Dermis blood vessel endothelial cell (primary cell): ENCODE data around the gene KANTR. TPM values are rescaled to one million over a fixed set of nuclear protein-coding genes. Genes with fewer than 3 reads are reported as not detected.

Source experiments
- DNase-seq: peaks from one replicate; pipeline ENCODE4 v3.0.0; 2010
- total RNA-seq: library from RNA; depleted of rRNA; stranded (reverse); fragments of >200 nt; gene quantifications from 2 replicates; pipeline ENCODE4 v1.2.3, GENCODE V29; 2014

KANTR gene
- 7.6 and 8.5 TPM in 2 replicates for total RNA-seq

- DNase-seq, result peak; percentile 94
These were observed at the start of gene KANTR for GRCh38 chrX:53093748-53094581. KANTR (plus strand) TSS chrX:53094142; CDS start chrX:53124273, 30,131 bp downstream.

DNA sequence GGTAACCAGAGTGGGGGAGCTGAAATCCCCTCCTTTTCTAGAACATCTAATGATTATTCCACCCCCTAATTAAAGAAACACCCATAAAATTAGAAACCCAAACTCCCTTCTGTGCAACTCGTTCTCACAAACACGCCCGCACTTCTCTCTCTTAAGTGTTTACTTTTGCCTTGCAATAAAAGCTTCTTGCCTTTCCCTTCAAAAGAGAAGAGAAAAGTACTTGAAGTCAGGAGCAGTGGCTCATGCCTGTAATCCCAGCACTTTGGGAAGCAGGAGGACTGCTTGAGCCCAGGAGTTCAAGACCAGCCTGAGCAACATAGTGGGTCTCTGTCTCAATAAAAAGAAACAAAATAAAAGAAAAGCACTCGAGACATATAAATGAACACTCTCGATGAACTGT, 48.9 kb upstream of the KANTR start:
- no peak for DNase-seq

GRCh38 chrX:53047228-53047627, 46.7 kb upstream of the KANTR start:
- DNase-seq, result peak; percentile 24

- DNase-seq, result peak; percentile 53
These were observed 45.5 kb upstream of the KANTR start, which contains the start of gene GPR173 for GRCh38 chrX:53048169-53049126. GPR173 (plus strand) TSS chrX:53048789; CDS start chrX:53076622, 27,833 bp downstream.

DNA sequence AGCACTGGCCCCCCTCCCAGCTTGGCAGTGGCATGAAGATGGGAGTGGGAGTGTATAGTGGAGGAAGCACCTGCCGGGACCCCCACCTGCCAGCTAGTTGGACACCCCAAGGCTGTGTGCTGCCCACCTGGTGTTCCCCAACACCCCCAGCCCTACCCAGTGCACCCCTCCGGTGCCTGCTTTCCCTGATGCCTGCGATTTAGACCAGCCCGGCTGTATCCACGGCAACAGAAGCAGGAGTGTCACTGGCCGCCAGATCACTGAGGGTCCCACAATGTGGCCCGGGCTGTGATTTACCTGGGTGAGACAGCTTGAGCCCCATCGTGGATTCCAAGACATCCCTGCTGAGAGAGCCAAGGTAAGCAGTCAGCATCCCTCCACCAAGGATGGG, 44.8 kb upstream of the KANTR start:
- no peak for DNase-seq

- no peak for DNase-seq
These were observed 43.1 kb upstream of the KANTR start for GRCh38 chrX:53050841-53051240.

- no peak for DNase-seq
These were observed 38.6 kb upstream of the KANTR start for GRCh38 chrX:53055244-53055849.

DNA sequence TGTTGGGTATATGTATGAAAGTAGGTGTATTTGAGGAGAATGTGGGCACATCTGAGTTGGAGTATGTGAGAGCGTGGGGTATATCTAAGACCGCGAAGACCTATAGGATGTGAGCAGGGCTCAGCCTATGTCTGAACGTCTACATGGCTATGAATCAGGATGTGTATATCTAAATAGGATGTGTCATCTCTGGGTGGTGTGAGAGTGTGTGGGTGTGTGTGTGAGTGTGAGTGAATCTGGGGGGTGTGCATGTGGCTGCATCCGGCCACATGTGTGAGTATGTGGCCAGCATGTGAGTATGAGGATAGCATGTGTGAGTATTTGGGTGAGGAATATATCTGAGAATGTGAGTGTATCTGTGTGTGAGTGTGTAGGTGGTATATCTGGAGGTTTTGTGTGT, 37.6 kb upstream of the KANTR start:
- no peak for DNase-seq

GRCh38 chrX:53065104-53065503, 28.8 kb upstream of the KANTR start:
- peak; percentile 50 for DNase-seq

GRCh38 chrX:53071064-53071463, 22.9 kb upstream of the KANTR start:
- DNase-seq, result no peak

DNA sequence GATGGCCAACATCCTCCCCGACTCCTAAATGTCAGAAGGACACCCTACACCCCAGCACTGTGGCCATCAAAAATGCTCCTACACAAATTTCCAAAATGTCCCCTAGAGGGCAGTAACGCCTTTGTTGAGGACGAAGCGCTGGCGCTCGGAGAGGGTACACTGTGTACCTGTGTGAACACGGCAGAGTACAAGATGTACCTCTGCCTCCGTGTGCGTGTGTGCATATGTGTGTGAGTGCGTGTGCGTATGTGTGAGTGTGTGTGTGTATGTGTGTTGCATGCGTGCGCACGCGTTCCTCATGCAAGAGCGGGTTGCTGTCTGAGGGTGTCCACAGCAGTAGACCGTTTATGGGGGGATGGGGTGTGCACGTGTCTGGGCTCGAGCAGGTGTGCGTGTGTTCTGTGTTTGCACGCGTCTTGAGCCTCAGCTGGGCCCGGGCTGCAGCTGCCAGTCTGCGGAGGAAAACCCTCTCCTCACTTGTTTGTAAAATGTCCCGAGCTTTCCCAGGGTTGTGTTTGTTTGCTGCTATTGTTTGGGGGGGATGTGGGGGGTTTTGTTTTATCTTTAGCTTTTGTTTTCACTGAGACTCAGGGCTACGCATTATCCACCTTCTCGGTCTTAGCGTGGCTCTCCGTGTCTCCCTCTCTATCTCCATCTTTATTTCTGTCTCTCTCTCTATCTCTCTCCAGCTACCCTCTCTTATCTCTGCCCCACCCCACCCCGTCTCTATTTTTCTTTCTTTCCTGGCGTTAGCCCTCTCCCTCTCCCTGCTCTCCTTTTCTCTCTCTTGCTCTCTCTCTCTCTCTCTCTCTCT, 22.1 kb upstream of the KANTR start:
- peak; percentile 76 for DNase-seq

DNA sequence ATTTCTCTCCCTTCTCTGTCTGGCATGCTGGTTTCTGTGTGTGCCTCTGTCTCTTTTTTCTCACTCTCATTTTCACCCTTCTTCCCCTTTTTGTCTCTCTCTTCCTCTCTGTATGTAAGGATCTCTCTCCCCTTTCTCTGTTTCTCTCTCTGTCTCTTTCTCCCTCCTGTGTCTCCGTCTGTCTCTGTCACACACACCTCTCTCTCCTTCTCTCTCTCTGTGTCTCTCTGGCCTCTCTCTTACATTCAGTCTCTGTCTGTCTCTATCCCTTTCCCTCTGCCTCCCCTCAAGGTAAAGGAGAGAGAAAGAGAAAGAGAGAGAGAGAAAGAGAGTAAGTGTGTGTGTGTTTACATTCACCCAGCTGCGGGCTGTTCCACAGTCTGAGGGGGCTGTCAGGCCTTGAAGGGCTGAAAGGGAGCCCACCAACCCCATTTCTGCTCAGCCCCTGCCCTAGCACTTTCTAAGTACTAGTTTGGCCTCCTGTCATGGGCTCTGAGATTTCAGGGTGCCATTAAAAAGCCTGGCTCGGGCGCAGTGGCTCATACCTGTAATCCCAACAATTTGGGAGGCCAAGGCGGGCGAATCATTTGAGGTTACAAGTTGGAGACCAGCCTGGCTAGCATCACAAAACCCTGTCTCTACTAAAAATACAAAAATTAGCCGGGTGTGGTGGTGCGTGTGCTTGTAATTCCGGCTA, 21.4 kb upstream of the KANTR start:
- no peak for DNase-seq

GRCh38 chrX:53073115-53073586, 20.8 kb upstream of the KANTR start:
- DNase-seq, result no peak

- DNase-seq, result no peak
These were observed 18.9 kb upstream of the KANTR start for GRCh38 chrX:53075011-53075410.

- no peak for DNase-seq
These were observed 17.3 kb upstream of the KANTR start for GRCh38 chrX:53076671-53077070.

DNA sequence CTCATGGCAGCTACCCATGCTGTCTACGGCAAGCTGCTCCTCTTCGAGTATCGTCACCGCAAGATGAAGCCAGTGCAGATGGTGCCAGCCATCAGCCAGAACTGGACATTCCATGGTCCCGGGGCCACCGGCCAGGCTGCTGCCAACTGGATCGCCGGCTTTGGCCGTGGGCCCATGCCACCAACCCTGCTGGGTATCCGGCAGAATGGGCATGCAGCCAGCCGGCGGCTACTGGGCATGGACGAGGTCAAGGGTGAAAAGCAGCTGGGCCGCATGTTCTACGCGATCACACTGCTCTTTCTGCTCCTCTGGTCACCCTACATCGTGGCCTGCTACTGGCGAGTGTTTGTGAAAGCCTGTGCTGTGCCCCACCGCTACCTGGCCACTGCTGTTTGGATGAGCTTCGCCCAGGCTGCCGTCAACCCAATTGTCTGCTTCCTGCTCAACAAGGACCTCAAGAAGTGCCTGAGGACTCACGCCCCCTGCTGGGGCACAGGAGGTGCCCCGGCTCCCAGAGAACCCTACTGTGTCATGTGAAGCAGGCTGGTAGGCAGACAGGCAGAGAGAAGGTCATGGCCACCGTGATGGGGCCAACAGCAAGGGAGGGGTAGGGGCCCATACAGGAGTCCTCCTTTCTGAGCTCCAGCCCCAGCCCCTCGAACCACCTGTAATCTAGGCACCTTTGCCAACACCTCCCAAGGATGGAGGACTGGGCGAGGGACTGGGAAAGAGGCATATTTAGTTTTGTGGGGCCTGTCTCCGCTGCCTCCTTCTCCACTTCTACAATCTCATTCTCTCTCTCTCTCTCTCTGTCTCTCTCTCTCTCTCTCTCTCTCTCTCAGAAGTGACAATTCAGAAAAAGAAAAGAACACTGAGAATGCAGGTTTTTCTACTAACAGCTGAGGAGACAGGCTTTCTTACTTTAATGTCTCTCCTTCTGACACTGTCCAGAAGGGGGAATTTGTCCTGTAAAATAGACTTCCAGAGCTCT, 16.4 kb upstream of the KANTR start:
- DNase-seq, result no peak

- no peak for DNase-seq
These were observed 15.0 kb upstream of the KANTR start for GRCh38 chrX:53078943-53079342.

- DNase-seq, result peak; percentile 26
These were observed 13.0 kb upstream of the KANTR start for GRCh38 chrX:53080628-53081580.
